ENCODE measurements around the gene NPC1.

DNA sequence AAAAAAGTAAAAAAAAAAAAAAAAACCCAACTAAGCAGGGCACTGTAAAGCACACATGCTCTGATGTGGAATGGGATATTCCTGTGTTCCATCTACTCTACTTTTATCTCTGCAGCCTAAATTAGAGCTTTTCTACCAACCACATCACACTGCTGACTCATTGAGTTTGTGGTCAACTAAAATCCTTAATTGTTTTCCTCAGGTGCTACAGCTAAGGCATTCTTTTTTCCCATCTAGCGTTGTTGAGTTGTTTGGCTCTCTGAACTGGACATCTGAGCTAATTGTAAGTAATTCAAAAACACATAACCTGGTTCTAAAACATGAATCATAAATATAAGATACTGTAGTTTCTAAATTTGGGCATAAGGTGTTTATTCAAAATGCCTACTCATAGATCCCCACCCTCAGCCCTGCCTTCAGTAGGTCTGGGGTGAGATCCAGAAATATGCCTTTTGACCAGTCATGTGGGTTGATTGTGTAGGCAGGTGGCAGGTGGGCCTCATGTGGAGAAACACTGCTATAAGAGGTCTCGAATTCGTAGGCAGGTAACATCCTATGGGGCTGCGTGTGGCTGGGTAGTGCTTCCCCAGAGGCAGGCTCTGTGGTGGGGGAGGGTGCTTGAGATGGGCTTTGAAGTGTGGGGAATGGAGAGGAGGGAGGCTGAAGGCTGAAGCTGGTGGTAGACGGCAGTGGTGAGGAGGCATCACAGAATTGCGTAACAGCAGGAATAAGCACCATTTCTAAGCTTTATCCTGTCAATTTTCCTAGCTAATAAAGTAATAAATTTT, 49.2 kb upstream of the NPC1 start:
- TF ChIP-seq, protein P1, sequence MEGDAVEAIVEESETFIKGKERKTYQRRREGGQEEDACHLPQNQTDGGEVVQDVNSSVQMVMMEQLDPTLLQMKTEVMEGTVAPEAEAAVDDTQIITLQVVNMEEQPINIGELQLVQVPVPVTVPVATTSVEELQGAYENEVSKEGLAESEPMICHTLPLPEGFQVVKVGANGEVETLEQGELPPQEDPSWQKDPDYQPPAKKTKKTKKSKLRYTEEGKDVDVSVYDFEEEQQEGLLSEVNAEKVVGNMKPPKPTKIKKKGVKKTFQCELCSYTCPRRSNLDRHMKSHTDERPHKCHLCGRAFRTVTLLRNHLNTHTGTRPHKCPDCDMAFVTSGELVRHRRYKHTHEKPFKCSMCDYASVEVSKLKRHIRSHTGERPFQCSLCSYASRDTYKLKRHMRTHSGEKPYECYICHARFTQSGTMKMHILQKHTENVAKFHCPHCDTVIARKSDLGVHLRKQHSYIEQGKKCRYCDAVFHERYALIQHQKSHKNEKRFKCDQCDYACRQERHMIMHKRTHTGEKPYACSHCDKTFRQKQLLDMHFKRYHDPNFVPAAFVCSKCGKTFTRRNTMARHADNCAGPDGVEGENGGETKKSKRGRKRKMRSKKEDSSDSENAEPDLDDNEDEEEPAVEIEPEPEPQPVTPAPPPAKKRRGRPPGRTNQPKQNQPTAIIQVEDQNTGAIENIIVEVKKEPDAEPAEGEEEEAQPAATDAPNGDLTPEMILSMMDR (IDR thresholded peaks at IDR 0.05): no peak
- no peak for TF ChIP-seq POLR2A (IDR thresholded peaks at IDR 0.05)

All from esophagus squamous epithelium (tissue), 4 donors.